SKM-1 (cell line): ENCODE data around the gene LTA.

ENCODE experiments used
- DNase-seq: peaks from one replicate; lab custom pipeline; 2025; ENCODE audit not compliant: unreplicated experiment; lab: John Stamatoyannopoulos, UW

Gene LTA

DNA sequence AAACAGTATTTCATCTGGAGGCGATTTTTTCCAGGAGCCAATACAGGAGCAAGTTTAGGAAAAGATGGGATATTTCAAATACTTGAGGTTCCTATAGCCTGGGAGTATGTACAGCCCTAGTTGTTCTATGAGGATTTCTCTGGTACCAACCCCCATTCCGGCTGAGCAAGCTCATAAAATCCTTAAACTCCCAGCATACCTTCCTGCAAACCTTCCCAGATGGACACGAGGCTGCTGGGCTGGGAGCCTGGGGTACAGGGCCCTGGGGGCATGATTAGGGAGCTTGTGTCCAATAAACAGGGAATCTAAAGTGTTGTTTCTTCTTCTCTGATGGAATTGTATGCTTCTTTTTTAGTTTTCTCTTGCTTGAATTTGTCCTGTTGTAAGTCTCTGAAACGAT, 49.9 kb downstream of the LTA start:
- no peak for DNase-seq

DNA sequence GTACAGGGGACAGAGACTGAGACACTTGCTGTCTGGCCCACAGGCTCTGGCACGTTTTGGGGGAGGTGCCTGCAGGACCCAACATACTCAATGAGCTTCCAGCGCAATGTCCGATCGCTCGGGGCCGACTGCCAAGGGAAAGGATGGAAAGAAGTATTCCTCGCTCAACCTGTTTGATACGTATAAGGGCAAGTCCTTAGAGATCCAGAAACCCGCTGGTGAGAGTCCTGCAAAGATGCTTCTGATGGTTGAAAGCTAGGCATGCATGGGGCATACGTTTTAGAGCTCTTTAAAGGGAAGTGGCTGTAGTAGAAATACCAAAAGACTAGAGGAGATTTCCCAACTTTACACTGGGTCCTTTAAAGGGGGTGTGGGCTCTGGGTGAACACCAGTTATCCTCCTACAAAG, 50.6 kb downstream of the LTA start:
- DNase-seq: peak; percentile 43
